NCI-H2196 treated with DMSO at 0.1 percent for 48 hours (cell line): ENCODE results near the gene FMN1.

Experiments
- DNase-seq: peaks from one replicate; lab custom pipeline; 2025; ENCODE audit not compliant: unreplicated experiment; lab: John Stamatoyannopoulos, UW

FMN1 gene

GRCh38 chr15:33157371-33158037 is 37.0 kb downstream of the FMN1 start:
- DNase-seq = no peak

GRCh38 chr15:33155691-33156420 is 38.7 kb downstream of the FMN1 start:
- no peak for DNase-seq

- DNase-seq = no peak
These were observed 40.0 kb downstream of the FMN1 start for GRCh38 chr15:33154351-33155166.

GRCh38 chr15:33153548-33153947 is 41.0 kb downstream of the FMN1 start:
- DNase-seq = no peak

GRCh38 chr15:33152502-33153109 is 41.9 kb downstream of the FMN1 start:
- DNase-seq = no peak

- no peak for DNase-seq
These were observed 43.5 kb downstream of the FMN1 start for GRCh38 chr15:33150971-33151370.

- DNase-seq = no peak
These were observed 44.0 kb downstream of the FMN1 start for GRCh38 chr15:33150431-33150941.

GRCh38 chr15:33149919-33150318 is 44.6 kb downstream of the FMN1 start:
- no peak for DNase-seq

GRCh38 chr15:33148129-33148751 is 46.3 kb downstream of the FMN1 start:
- no peak for DNase-seq

GRCh38 chr15:33146051-33146450 is 48.5 kb downstream of the FMN1 start:
- no peak for DNase-seq

- no peak for DNase-seq
These were observed 49.1 kb downstream of the FMN1 start for GRCh38 chr15:33145447-33145846.

GRCh38 chr15:33142708-33143107 is 51.8 kb downstream of the FMN1 start:
- no peak for DNase-seq

- no peak for DNase-seq
These were observed 56.5 kb downstream of the FMN1 start for GRCh38 chr15:33138000-33138399.

- no peak for DNase-seq
These were observed 57.4 kb downstream of the FMN1 start for GRCh38 chr15:33137101-33137500.

GRCh38 chr15:33136353-33136752 is 58.2 kb downstream of the FMN1 start:
- no peak for DNase-seq

GRCh38 chr15:33135355-33135781 is 59.1 kb downstream of the FMN1 start:
- DNase-seq = no peak

GRCh38 chr15:33132722-33133345 is 61.7 kb downstream of the FMN1 start:
- DNase-seq = no peak

GRCh38 chr15:33132233-33132580 is 62.3 kb downstream of the FMN1 start:
- no peak for DNase-seq

- DNase-seq = no peak
These were observed 62.8 kb downstream of the FMN1 start for GRCh38 chr15:33131552-33132232.
